GM12878 (cell line): ENCODE measurements around the gene MRPL21. TPM values are rescaled to one million over a fixed set of nuclear protein-coding genes. Genes with fewer than 3 reads are reported as not detected.

Experiments used
- ATAC-seq: fragments of 200-7000 bp; cut with Tn5 transposase; 3 replicates; pipeline ENCODE4 v1.9.1; 2020; ENCODE audit warnings: mild to moderate bottlenecking, moderate library complexity
- Bru-seq: library from RNA; stranded (reverse); fragments of 400-500 nt; gene quantifications from one replicate; lab custom pipeline; 2021; lab: Mats Ljungman, UMichigan
- BruChase-seq, 2 experiments: library from RNA; stranded (reverse); fragments of 400-500 nt; gene quantifications; one replicate each; lab custom pipeline; 2021; lab: Mats Ljungman, UMichigan
- BruUV-seq: library from RNA; stranded (reverse); fragments of 400-500 nt; replicated peaks from 2 replicates; lab custom pipeline; 2021; lab: Mats Ljungman, UMichigan
- CTCF ChIA-PET: fragments of 300-600 bp; sonication (Branson Sonifier 250); formaldehyde crosslinking; extraction: SDS; loops from one replicate; lab custom pipeline; 2021; ENCODE audit warnings: inconsistent platforms; lab: Yijun Ruan, JAX
- POLR2A ChIA-PET: fragments of 350-600 bp; formaldehyde crosslinking; extraction: SDS; loops from one replicate; lab custom pipeline; 2021; ENCODE audit warnings: inconsistent platforms; lab: Charles Lee
- RAD21 ChIA-PET: fragments of 300-600 bp; sonication (Branson Sonifier 250); formaldehyde crosslinking; loops from one replicate; lab custom pipeline; 2023; ENCODE audit warnings: antibody characterized with exemption; ENCODE audit not compliant: unreplicated experiment; lab: Charles Lee
- SMC1A ChIA-PET: fragments of 300-600 bp; sonication (Branson Sonifier 250); formaldehyde crosslinking; loops from one replicate; lab custom pipeline; 2023; ENCODE audit not compliant: unreplicated experiment, uncharacterized antibody; lab: Charles Lee
- DNase-seq: peaks from one replicate; pipeline ENCODE4 v3.0.0-alpha.2; 2011; ENCODE audit warnings: low read depth, low spot score
- FAIRE-seq: peaks from 3 replicates; lab custom pipeline; 2011; peaks lifted over from hg19 to GRCh38; lab: Jason Lieb, UNC
- H2AFZ ChIP-seq: 2 replicates; pipeline ENCODE4 v1.6.0; 2011; ENCODE audit warnings: low read depth, low read length, control low read depth; ENCODE audit not compliant: control insufficient read depth
- H3K27ac ChIP-seq: 2 replicates; pipeline ENCODE4 v1.5.1; 2011; ENCODE audit warnings: control low read depth; ENCODE audit not compliant: control insufficient read depth, insufficient read depth
- H3K27me3 ChIP-seq, 2 experiments: replicated peaks in 1 of 2; 2 replicates each; pipeline versions ENCODE4 v1.6.0 to v1.6.1; 2011; ENCODE audit warnings: low read length in 1 of 2; ENCODE audit not compliant: control insufficient read depth in 2 of 2, insufficient read depth in 2 of 2
- H3K36me3 ChIP-seq, 2 experiments: 2 replicates each; pipeline ENCODE4 v1.5.1; 2011; ENCODE audit warnings: low read length in 1 of 2; ENCODE audit not compliant: control insufficient read depth in 2 of 2, insufficient read depth in 2 of 2
- H3K4me1 ChIP-seq: 2 replicates; pipeline ENCODE4 v1.6.1; 2011; ENCODE audit warnings: mild to moderate bottlenecking, low read length, moderate library complexity, mixed read lengths; ENCODE audit not compliant: control insufficient read depth, insufficient read depth
- H3K4me2 ChIP-seq: 2 replicates; pipeline ENCODE4 v1.6.0; 2011; ENCODE audit warnings: control low read depth; ENCODE audit not compliant: control insufficient read depth, insufficient read depth
- H3K4me3 ChIP-seq: fragments of 200-600 bp; sonication (generic); 2 replicates; pipeline ENCODE4 v1.5.1; 2016
- H3K79me2 ChIP-seq: 2 replicates; pipeline ENCODE4 v1.6.0; 2011; ENCODE audit warnings: low read length; ENCODE audit not compliant: control insufficient read depth, insufficient read depth
- H3K9ac ChIP-seq: 2 replicates; pipeline ENCODE4 v1.8.0; 2011; ENCODE audit warnings: low read length, control low read depth, mixed read lengths; ENCODE audit not compliant: control insufficient read depth, insufficient read depth
- H3K9me3 ChIP-seq: replicated peaks from 3 replicates; pipeline ENCODE4 v1.5.1; 2011; ENCODE audit warnings: mild to moderate bottlenecking, low read length; ENCODE audit not compliant: control insufficient read depth, insufficient read depth
- H4K20me1 ChIP-seq: 2 replicates; pipeline ENCODE4 v1.6.0; 2011; ENCODE audit not compliant: control insufficient read depth, insufficient read depth
- ATF3 ChIP-seq: IDR thresholded peaks from 2 replicates; pipeline ENCODE4 v1.6.1; 2011; ENCODE audit warnings: low read depth, mild to moderate bottlenecking, low read length, moderate library complexity, borderline replicate concordance; ENCODE audit errors: extremely low read depth
- ATF7 ChIP-seq: fragments of 450-650 bp; IDR thresholded peaks from 2 replicates; pipeline ENCODE4 v1.6.1; 2016; ENCODE audit warnings: low read depth, mild to moderate bottlenecking
- BMI1 ChIP-seq: fragments of 450-650 bp; IDR thresholded peaks from 2 replicates; pipeline ENCODE4 v1.6.1; 2016; ENCODE audit warnings: mild to moderate bottlenecking, moderate library complexity, borderline replicate concordance
- CBX5 ChIP-seq: sonication (generic); IDR thresholded peaks from 2 replicates; pipeline ENCODE4 v1.6.1; 2016; ENCODE audit warnings: low read depth, moderate library complexity, mild to moderate bottlenecking, inconsistent platforms
- CHD4 ChIP-seq: fragments of 200-600 bp; sonication (generic); IDR thresholded peaks from 2 replicates; pipeline ENCODE4 v1.6.1; 2016; ENCODE audit warnings: mild to moderate bottlenecking
- EZH2 ChIP-seq: IDR thresholded peaks from 2 replicates; pipeline ENCODE4 v1.6.1; 2012; ENCODE audit warnings: low read depth, mild to moderate bottlenecking, control low read depth, inconsistent platforms, low read length, borderline replicate concordance; ENCODE audit not compliant: control insufficient read depth
- MTA3 ChIP-seq: IDR thresholded peaks from 2 replicates; pipeline ENCODE4 v1.6.1; 2012; ENCODE audit warnings: low read length, inconsistent platforms, borderline replicate concordance
- NBN ChIP-seq: fragments of 450-650 bp; IDR thresholded peaks from 2 replicates; pipeline ENCODE4 v1.6.1; 2016
- NR2F1 ChIP-seq: fragments of 450-650 bp; conservative IDR thresholded peaks from 2 replicates; pipeline ENCODE4 v1.6.1; 2017; ENCODE audit warnings: mild to moderate bottlenecking
- POU2F2 ChIP-seq: IDR thresholded peaks from 3 replicates; pipeline ENCODE4 v1.6.1; 2011; ENCODE audit warnings: low read depth, mild to moderate bottlenecking, low read length, borderline replicate concordance
- SMAD5 ChIP-seq: IDR thresholded peaks from 2 replicates; pipeline ENCODE4 v1.6.1; 2016; ENCODE audit warnings: antibody characterized with exemption, low read depth
- TAF1 ChIP-seq: IDR thresholded peaks from 2 replicates; pipeline ENCODE4 v1.6.1; 2011; ENCODE audit warnings: mild to moderate bottlenecking, low read depth, low read length, borderline replicate concordance
- ZBED1 ChIP-seq: IDR thresholded peaks from 2 replicates; pipeline ENCODE4 v1.6.1; 2016; ENCODE audit warnings: borderline replicate concordance
- ZBTB4 ChIP-seq: fragments of 450-650 bp; formaldehyde crosslinking; IDR thresholded peaks from 2 replicates; pipeline ENCODE4 v1.4.0; 2022; ENCODE audit warnings: mild to moderate bottlenecking, moderate library complexity
- WGBS: methylation state at CpG from one replicate; pipeline ENCODE4 v1.1.6; 2016; ENCODE audit warnings: low lambda C conversion rate; ENCODE audit not compliant: insufficient replicate concordance, insufficient coverage; ENCODE audit errors: missing lambda C conversion rate; 5-methylcytosine and 5-hydroxymethylcytosine counted together
- in situ Hi-C: fragments of 300-500 bp; cut with MboI; formaldehyde crosslinking; loops from 9 replicates; pipeline ENCODE4 v1.14.3; 2018; ENCODE audit warnings: mixed read lengths
- intact Hi-C: fragments of 100-400 bp; cut with micrococcal nuclease; formaldehyde crosslinking; loops from one replicate; pipeline ENCODE4 v1.14.2; 2022; ENCODE audit not compliant: unreplicated experiment
- long read RNA-seq, 2 experiments: library from polyadenylated mRNA; unstranded; transcript quantifications; one replicate each; pipeline ENCODE4 v2.0.0, GENCODE V29; 2019 to 2020
- polyA minus RNA-seq, 3 experiments: library from RNA; depleted of rRNA, polyadenylated mRNA; stranded (reverse); fragments of >200 nt; gene quantifications; 2 replicates each; pipeline ENCODE4 v1.2.3, GENCODE V29; 2011
- polyA plus RNA-seq, 11 experiments: library from polyadenylated mRNA; depleted of rRNA in 4 of 11; unstranded in 6 of 11; stranded (reverse) in 5 of 11; fragments of >200 nt; fragmentation: Nextera tagmentation in 4 of 11; fragmentation: Illumina TruSeq in 1 of 11; extraction: Ambion mirVana in 4 of 11; extraction: Trizol in 1 of 11; gene quantifications; 1 replicate in 1 of 11; 2 replicates in 10 of 11; pipeline versions ENCODE4 v1.2.1 to v1.2.3, GENCODE V29; 2011 to 2016; ENCODE audit warnings: inconsistent platforms in 2 of 11, missing spikeins in 2 of 11, low read depth in 1 of 11
- total RNA-seq, 4 experiments: library from RNA; depleted of rRNA in 3 of 4; stranded (reverse); fragments of >200 nt in 3 of 4; fragmentation: Illumina TruSeq in 1 of 4; extraction: Trizol in 1 of 4; gene quantifications; 2 replicates each; pipeline versions ENCODE4 v1.2.1 to v1.2.3, GENCODE V29; 2013 to 2021

The MRPL21 gene
- total RNA-seq (2013; cell fraction: nucleolus; rRNA removed): 18.4 and 19.7 TPM in 2 replicates
- total RNA-seq (2014; rRNA removed): 113 and 127 TPM in 2 replicates
- 92.1 and 102 TPM in 2 replicates for total RNA-seq (2014; rRNA removed; fragmentation: Illumina TruSeq; extraction: Trizol)
- total RNA-seq (2021): 96.5 and 102 TPM in 2 replicates
- polyA plus RNA-seq (2011; ENCODE audit: low read depth): 31.3 TPM
- 85.8 and 131 TPM in 2 replicates for polyA plus RNA-seq (2011; rRNA removed)
- 75.5 and 105 TPM in 2 replicates for polyA plus RNA-seq (2011; cell fraction: cytosol; rRNA removed)
- 58.2 and 61.3 TPM in 2 replicates for polyA plus RNA-seq (2011; cell fraction: nucleus; rRNA removed)
- 70.0 and 75.5 TPM in 2 replicates for polyA plus RNA-seq (2012)
- 69.3 and 86.6 TPM in 2 replicates for polyA plus RNA-seq (2014; fragmentation: Illumina TruSeq; extraction: Trizol)
- 100 to 1,000 TPM; 194 to 283 TPM for polyA plus RNA-seq (2014; fragmentation: Nextera tagmentation; extraction: Ambion mirVana)
- polyA plus RNA-seq (2014; rRNA removed): 129 and 140 TPM in 2 replicates
- polyA plus RNA-seq (2016; fragmentation: Nextera tagmentation; extraction: Ambion mirVana): 100 to 1,000 TPM; 247 to 256 TPM
- 37.8 and 45.4 TPM in 2 replicates for polyA minus RNA-seq (2011; rRNA and poly(A)+ RNA removed)
- 17.0 and 25.8 TPM in 2 replicates for polyA minus RNA-seq (2011; cell fraction: cytosol; rRNA and poly(A)+ RNA removed)
- polyA minus RNA-seq (2011; cell fraction: nucleus; rRNA and poly(A)+ RNA removed): 24.1 and 43.1 TPM in 2 replicates
- percentile 85 among the genes with signal in this experiment for Bru-seq, nascent RNA
- percentile 70 among the genes with signal in this experiment for BruChase-seq, experiment 1, labeled RNA remaining after a 6-hour chase
- percentile 67 among the genes with signal in this experiment for BruChase-seq, experiment 2, labeled RNA remaining after a 2-hour chase
- long read RNA-seq, experiment 1, transcript MRPL21-201 (7 exons, 683 nt): major isoform, 63 of 71 reads
- long read RNA-seq, experiment 1, partial matches to known transcripts: 1 of 71 reads
- long read RNA-seq, experiment 1, other reads (novel, unspliced or antisense): 3 of 71 reads
- long read RNA-seq, experiment 2, transcript MRPL21-201 (7 exons, 683 nt): major isoform, 204 of 273 reads
- long read RNA-seq, experiment 2, transcript MRPL21-202 (7 exons, 662 nt): minor isoform, 15 of 273 reads
- long read RNA-seq, experiment 2, partial matches to known transcripts: 40 of 273 reads
- long read RNA-seq, experiment 2, other reads (novel, unspliced or antisense): 10 of 273 reads

DNA sequence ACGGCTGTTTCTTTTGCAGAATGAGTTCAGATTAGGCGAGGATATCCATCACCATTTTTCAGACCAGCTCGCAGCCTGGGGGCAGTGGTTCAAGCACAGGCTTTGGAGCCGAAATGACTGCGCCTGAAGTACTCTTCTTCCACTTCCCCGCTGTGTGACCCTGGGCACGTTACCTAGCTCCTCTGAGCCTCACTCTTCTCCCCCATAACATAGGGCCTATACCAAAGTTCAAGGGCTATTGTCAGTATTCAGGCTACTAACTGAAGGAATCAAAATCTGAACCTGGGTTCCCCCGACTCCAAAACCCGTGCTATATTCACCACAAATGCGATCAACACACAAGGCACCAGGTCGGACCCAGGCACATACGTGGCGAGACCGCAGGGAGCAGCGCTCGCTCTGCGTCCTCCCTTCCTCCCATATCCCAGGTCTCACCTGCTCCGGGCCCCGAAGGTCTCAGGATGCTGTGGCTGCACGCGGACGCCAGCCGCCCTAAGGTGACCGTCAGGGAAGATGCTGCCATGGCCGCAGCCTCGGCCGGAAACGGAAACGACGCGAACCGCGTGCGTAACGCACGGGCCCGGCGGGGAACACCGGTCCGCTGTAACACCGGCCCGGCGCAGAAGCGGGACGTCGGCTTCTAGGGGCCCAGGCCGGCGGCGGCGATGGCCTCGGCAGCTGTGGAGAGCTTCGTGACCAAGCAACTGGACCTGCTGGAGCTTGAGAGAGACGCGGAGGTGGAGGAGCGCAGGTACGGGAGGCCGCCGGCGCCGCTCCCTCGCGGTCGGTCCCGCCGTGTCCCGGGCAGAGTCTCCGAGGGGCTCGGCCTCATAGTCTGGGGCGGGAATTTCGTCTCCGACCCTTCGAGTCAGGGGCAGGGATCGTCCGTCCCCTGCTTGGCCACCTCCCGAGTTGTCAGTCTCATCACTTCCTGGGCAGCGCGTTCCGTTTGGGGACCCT is at the start of gene MRPL21, which contains the start of gene IGHMBP2:
MRPL21 (minus strand) TSS at position 545 of the 960 bp plus-strand sequence; CDS start at position 523, 22 bp downstream.
IGHMBP2 (plus strand) TSS at position 604 of the 960 bp plus-strand sequence; CDS start at position 666, 62 bp downstream.
- POLR2A ChIA-PET: interaction anchor here (0.5 to 1.2 kb wide), 5 partner anchors 24 to 368 kb away, joined by 3 to 6 read pairs (median 4); partner anchors contain the start of gene TPCN2
- CTCF ChIA-PET: interaction anchor here (0.7 to 1.3 kb wide), 3 partner anchors 13 to 366 kb away, joined by 3 read pairs; no protein-coding TSS in a partner anchor
- no TSS peak for BruUV-seq
- no peak for TF ChIP-seq ATF3
- TF ChIP-seq EZH2: no peak
- TF ChIP-seq TAF1: peak; percentile 96
- TF ChIP-seq POU2F2: peak; percentile 95
- peak; percentile 93 for TF ChIP-seq CBX5
- TF ChIP-seq ZBTB4 (CRISPR knock-in tag): no peak
- peak; percentile 80 for TF ChIP-seq NBN
- TF ChIP-seq MTA3: no peak
- TF ChIP-seq CHD4: no peak
- TF ChIP-seq SMAD5: peak; percentile 92; the same call in 1 of the 2 replicates
- no peak for TF ChIP-seq BMI1
- 0 out of 2 replicates have a peak, but pooled peaks have one; percentile 60 for TF ChIP-seq ZBED1
- no peak for TF ChIP-seq ATF7
- peak; percentile 65 for TF ChIP-seq NR2F1

More for the DNA sequence above, at the start of gene MRPL21, which contains the start of gene IGHMBP2:
- Histone ChIP-seq H3K4me1 (peaks cover 11% of the 10 kb centered on the region), H3K9me3 (no peaks in the 10 kb centered on the region), H3K4me3 (peak within 1 kb of the TSS; percentile 100), H3K4me2 (peak within 1 kb of the TSS; percentile 88), H3K27me3 (no peaks in the 10 kb centered on the region), H3K9ac (peak within 1 kb of the TSS; percentile 89), H2AFZ (peak within 1 kb of the TSS; percentile 95), H3K36me3 (peaks cover 2 to 13% of the 10 kb centered on the region in 2 experiments; a peak in 3 of 4 replicates), H3K79me2 (peaks cover 45% of the 10 kb centered on the region), H4K20me1 (no peaks in the 10 kb centered on the region), H3K27ac (peak within 1 kb of the TSS; percentile 77)
- in situ Hi-C loops (no loop called here), intact Hi-C loops (loop anchor here (2.0 to 5.0 kb wide), 2 partner anchors 63 to 149 kb away; partner anchors contain the start of gene CPT1A)
- peak; percentile 80 for FAIRE-seq
- WGBS: 1% methylated on average over 73 of the region's 78 CpGs
- peak; percentile 98 for ATAC-seq
- ChIA-PET SMC1A (no interaction called here), RAD21 (interaction anchor here (1.6 kb wide), 1 partner anchor 141 kb away, joined by 3 read pairs; no protein-coding TSS in a partner anchor)
- no peak for DNase-seq
